Thyroid gland (tissue), 4 donors: ENCODE results near the gene KDM4B. TPM values are rescaled to one million over a fixed set of nuclear protein-coding genes. Genes with fewer than 3 reads are reported as not detected.

Experiments used
- DNase-seq, 2 donors: peaks; one replicate each; pipeline ENCODE4 v3.0.0-alpha.2; 2019
- H3K27ac ChIP-seq, 3 donors: fragments of 200-600 bp; sonication (generic); 1 replicate in 2 of 3; 2 replicates in 1 of 3; pipeline ENCODE4 v1.5.1; 2016 to 2019; ENCODE audit warnings: mild to moderate bottlenecking in 1 of 3, moderate library complexity in 1 of 3
- H3K27me3 ChIP-seq: fragments of 200-600 bp; sonication (generic); one replicate; pipeline ENCODE4 v1.5.1; 2019
- H3K36me3 ChIP-seq, 2 donors: fragments of 200-600 bp; sonication (generic); one replicate each; pipeline ENCODE4 v1.5.1; 2016 to 2019
- H3K4me1 ChIP-seq, 2 donors: fragments of 200-600 bp; sonication (generic); one replicate each; pipeline ENCODE4 v1.5.1; 2017 to 2019
- H3K4me3 ChIP-seq, 3 donors: fragments of 200-600 bp; sonication (generic); replicated peaks in 1 of 3; 1 replicate in 2 of 3; 2 replicates in 1 of 3; pipeline ENCODE4 v1.5.1; 2016; ENCODE audit warnings: mild to moderate bottlenecking in 1 of 3
- H3K9me3 ChIP-seq: fragments of 200-600 bp; sonication (generic); one replicate; pipeline ENCODE4 v1.5.1; 2017
- POLR2A ChIP-seq, 2 donors: fragments of 450-650 bp; IDR thresholded peaks; one replicate each; pipeline ENCODE4 v1.6.1; 2017; ENCODE audit warnings: antibody characterized with exemption in 2 of 2, mild to moderate bottlenecking in 2 of 2, moderate library complexity in 1 of 2
- WGBS, 2 donors: methylation state at CpG; one replicate each; pipeline ENCODE4 v1.1.5; 2017; 5-methylcytosine and 5-hydroxymethylcytosine counted together
- intact Hi-C: fragments of 100-400 bp; cut with DNase I; formaldehyde crosslinking; loops from one replicate; pipeline ENCODE4 v1.15.1; 2023
- total RNA-seq, 4 donors: library from RNA; depleted of rRNA; stranded (reverse); fragments of >200 nt; gene quantifications; one replicate each; pipeline ENCODE4 v1.2.3, GENCODE V29; 2016
- TF ChIP-seq, protein P1 (sequence below), 6 experiments: fragments of 200-600 bp in 3 of 6; fragments of 450-650 bp in 3 of 6; sonication (generic) in 3 of 6; IDR thresholded peaks; one replicate each; pipeline ENCODE4 v1.5.1; 2016 to 2019; ENCODE audit warnings: antibody characterized with exemption in 6 of 6, mild to moderate bottlenecking in 2 of 6, inconsistent platforms in 1 of 6, moderate library complexity in 1 of 6

The KDM4B gene
- total RNA-seq, 4 donors from 2014 or later, result 44.3 to 87.2 (median 75.8) TPM

DNA sequence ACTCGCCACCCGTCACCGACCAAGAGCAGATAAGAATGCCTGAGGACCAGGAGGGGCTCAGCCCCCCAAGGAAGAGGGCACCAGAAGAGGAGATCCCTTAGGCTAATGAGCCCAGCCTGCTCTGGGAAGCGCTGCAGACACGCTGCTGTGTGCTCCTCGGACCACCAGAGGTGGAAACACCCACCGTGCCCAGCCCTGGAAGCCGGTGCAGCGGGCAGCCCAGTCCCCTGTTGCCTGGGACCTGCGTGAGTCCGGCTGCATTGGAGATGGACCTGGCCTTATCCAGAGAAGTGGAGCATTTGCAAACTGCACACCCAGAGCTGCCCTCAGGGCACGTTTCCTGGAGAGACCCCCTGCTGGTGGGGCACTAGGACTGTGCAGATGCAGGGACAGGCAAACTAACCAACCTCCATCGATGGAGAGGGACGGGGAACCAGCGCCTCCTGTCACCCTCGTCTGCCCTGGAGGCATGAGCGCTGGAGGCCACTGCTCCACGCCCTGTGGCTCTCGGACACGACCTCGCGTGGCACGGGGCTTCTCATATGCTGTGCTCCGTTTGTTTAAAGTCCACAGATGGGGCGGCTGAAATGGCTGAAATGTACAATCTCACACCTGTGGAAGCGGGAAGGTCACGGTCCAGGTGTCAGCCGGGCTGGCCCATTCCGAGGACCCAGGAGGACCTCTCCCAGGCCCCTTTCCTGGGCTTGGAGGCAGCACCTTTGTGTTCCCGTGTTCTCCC, 153.9 kb downstream of the KDM4B start:
- Histone ChIP-seq H3K27ac (no peak overlapping the region), H3K9me3 (no peaks in the 10 kb centered on the region), H3K36me3 (peaks cover 12 to 39% of the 10 kb centered on the region in 2 donors), H3K4me3 (no peak overlapping the region), H3K4me1 (peaks cover 1 to 8% of the 10 kb centered on the region in 2 donors), H3K27me3 (no peaks in the 10 kb centered on the region)
- 89 to 91% methylated on average over 27 to 30 of the region's 30 CpGs for WGBS, 2 donors
- TF ChIP-seq, protein P1, sequence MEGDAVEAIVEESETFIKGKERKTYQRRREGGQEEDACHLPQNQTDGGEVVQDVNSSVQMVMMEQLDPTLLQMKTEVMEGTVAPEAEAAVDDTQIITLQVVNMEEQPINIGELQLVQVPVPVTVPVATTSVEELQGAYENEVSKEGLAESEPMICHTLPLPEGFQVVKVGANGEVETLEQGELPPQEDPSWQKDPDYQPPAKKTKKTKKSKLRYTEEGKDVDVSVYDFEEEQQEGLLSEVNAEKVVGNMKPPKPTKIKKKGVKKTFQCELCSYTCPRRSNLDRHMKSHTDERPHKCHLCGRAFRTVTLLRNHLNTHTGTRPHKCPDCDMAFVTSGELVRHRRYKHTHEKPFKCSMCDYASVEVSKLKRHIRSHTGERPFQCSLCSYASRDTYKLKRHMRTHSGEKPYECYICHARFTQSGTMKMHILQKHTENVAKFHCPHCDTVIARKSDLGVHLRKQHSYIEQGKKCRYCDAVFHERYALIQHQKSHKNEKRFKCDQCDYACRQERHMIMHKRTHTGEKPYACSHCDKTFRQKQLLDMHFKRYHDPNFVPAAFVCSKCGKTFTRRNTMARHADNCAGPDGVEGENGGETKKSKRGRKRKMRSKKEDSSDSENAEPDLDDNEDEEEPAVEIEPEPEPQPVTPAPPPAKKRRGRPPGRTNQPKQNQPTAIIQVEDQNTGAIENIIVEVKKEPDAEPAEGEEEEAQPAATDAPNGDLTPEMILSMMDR (IDR thresholded peaks at IDR 0.05), result no peak
- no peak for TF ChIP-seq POLR2A (IDR thresholded peaks at IDR 0.05)
- intact Hi-C loops, result no loop called here
- DNase-seq, result no peak

DNA sequence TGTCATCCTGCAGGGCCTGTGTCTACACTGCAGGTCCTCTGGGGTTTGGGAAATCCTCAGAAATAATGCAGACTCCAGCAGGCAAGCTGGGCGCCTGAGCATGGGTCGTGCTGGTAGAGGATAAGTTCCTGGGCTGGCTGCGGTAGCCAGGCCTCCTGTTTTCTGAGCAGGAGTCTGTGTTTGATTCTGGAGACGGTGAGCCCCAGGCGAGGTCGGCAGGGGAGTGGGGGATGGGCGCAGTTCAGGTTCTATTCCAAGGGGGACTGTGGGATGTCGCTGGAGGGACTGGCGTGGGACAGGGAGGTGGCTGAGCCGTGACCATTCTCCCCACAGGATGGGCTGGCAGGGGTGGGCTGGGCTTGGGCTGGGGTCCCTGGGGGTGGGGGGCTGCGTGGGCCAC, 154.7 kb downstream of the KDM4B start:
- intact Hi-C loops, result no loop called here
- Histone ChIP-seq H3K9me3 (no peaks in the 10 kb centered on the region), H3K27ac (no peak overlapping the region), H3K4me3 (no peak overlapping the region), H3K27me3 (no peaks in the 10 kb centered on the region), H3K36me3 (peaks cover 12 to 39% of the 10 kb centered on the region in 2 donors), H3K4me1 (peaks cover 3 to 16% of the 10 kb centered on the region in 2 donors)
- 89 to 90% methylated on average over 8 to 9 of the region's 11 CpGs for WGBS, 2 donors
- TF ChIP-seq POLR2A (IDR thresholded peaks at IDR 0.05), result no peak
- TF ChIP-seq, protein P1 (IDR thresholded peaks at IDR 0.05), result no peak
- DNase-seq, result no peak

DNA sequence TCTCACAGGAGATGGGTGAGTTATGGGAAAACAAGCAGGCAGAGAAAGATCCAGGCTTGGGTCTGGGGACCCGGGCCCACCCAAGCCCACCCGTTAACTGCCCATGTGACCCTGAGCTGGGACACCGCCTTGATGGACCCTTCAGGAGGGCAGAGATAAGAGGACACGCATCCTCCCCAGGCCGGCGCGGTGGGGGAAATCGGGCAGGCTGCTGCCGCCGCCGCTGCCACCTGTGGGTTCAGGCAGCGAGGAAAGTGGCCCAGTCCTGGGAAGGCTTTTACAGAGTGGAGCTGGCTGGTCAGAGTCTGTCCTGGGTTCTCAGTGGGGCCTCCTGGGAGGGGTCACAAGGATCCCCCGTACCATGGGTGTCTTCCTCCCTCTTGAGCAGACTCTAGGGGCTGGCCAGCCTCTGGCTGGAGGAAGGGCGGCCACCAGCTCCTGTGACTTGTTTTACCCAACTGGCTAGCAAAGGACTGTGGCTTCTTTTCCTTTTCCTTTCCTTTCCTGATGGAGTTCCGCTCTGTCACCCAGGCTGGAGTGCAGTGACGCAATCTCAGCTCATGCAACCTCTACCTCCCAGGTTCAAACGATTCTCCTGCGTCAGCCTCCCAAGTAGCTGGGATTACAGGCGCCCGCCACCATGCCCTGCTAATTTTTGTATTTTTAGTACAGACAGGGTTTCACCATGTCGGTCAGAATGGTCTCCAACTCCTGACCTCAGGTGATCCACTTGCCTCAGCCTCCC, 155.4 kb downstream of the KDM4B start:
- TF ChIP-seq POLR2A (IDR thresholded peaks at IDR 0.05), result no peak
- TF ChIP-seq, protein P1 (IDR thresholded peaks at IDR 0.05), result no peak

DNA sequence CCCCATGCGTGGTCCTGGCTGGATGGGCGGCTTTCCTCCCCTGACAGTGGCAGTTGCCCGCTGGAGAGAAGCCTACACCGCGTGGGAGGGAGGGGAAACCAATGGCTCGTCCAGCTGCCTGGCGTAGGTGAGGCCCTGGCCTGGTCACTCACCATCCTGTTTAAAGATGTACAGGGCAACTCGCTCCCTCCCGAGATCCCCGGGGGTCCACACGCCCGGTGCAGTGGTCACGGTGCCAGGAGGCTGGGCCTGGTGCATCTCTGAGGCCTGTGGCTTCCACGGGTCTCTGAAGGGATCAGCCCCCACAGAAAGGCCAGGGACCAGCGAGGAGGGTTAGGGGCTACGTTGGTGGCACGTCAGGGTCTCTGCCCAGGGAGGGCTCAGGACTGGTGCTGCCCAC, 156.5 kb downstream of the KDM4B start:
- no peak overlapping the region for H3K4me3 ChIP-seq
- H3K36me3 ChIP-seq, result peaks cover 12 to 27% of the 10 kb centered on the region in 2 donors
- no peak overlapping the region for H3K27ac ChIP-seq
- intact Hi-C loops, result no loop called here
- TF ChIP-seq, protein P1 (IDR thresholded peaks at IDR 0.05), result no peak
- no peak for TF ChIP-seq POLR2A (IDR thresholded peaks at IDR 0.05)
- H3K27me3 ChIP-seq, result no peaks in the 10 kb centered on the region
- peaks cover 3 to 22% of the 10 kb centered on the region in 2 donors for H3K4me1 ChIP-seq
- no peak for DNase-seq
- WGBS, 2 donors, result 90 to 96% methylated on average over 4 to 5 of the region's 17 CpGs
- H3K9me3 ChIP-seq, result no peaks in the 10 kb centered on the region

More for the DNA sequence above, 155.4 kb downstream of the KDM4B start:
- Histone ChIP-seq H3K36me3 (peaks cover 12 to 37% of the 10 kb centered on the region in 2 donors), H3K27ac (no peak overlapping the region), H3K9me3 (no peaks in the 10 kb centered on the region), H3K4me3 (no peak overlapping the region), H3K4me1 (peaks cover 3 to 22% of the 10 kb centered on the region in 2 donors), H3K27me3 (no peaks in the 10 kb centered on the region)
- DNase-seq, result no peak
- intact Hi-C loops, result no loop called here
- WGBS, 2 donors, result 91 to 97% methylated on average over 12 to 21 of the region's 21 CpGs
